Measurements from ENCODE around the gene HOXD13.

GRCh38 chr2:176085120-176085788 is 7.3 kb upstream of the HOXD13 start:
- TF ChIP-seq, protein P1, sequence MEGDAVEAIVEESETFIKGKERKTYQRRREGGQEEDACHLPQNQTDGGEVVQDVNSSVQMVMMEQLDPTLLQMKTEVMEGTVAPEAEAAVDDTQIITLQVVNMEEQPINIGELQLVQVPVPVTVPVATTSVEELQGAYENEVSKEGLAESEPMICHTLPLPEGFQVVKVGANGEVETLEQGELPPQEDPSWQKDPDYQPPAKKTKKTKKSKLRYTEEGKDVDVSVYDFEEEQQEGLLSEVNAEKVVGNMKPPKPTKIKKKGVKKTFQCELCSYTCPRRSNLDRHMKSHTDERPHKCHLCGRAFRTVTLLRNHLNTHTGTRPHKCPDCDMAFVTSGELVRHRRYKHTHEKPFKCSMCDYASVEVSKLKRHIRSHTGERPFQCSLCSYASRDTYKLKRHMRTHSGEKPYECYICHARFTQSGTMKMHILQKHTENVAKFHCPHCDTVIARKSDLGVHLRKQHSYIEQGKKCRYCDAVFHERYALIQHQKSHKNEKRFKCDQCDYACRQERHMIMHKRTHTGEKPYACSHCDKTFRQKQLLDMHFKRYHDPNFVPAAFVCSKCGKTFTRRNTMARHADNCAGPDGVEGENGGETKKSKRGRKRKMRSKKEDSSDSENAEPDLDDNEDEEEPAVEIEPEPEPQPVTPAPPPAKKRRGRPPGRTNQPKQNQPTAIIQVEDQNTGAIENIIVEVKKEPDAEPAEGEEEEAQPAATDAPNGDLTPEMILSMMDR (tag by site-specific recombination; IDR thresholded peaks at IDR 0.05), result no peak
- TF ChIP-seq TCF7L2 (IDR thresholded peaks at IDR 0.05; ENCODE audit: borderline replicate concordance, low read depth, low read length), result no peak
- no peak for TF ChIP-seq ZNF785 (tag by site-specific recombination; IDR thresholded peaks at IDR 0.05)
- no peak for TF ChIP-seq GLI4 (tag by site-specific recombination; IDR thresholded peaks at IDR 0.05)
- no peak for TF ChIP-seq ZNF777 (tag by site-specific recombination; IDR thresholded peaks at IDR 0.05; ENCODE audit: borderline replicate concordance)
- TF ChIP-seq FEZF1 (tag by site-specific recombination; IDR thresholded peaks at IDR 0.05), result no peak
- TF ChIP-seq ZEB2 (tag by site-specific recombination; IDR thresholded peaks at IDR 0.05), result no peak
- TF ChIP-seq ZNF274 (IDR thresholded peaks at IDR 0.05; ENCODE audit: low read length), result no peak
- TF ChIP-seq ZNF274 (tag by site-specific recombination; IDR thresholded peaks at IDR 0.05; ENCODE audit: borderline replicate concordance), result no peak
- TF ChIP-seq YY1 (tag by site-specific recombination; IDR thresholded peaks at IDR 0.05), result no peak
- TF ChIP-seq BCL11B (tag by site-specific recombination; IDR thresholded peaks at IDR 0.05; ENCODE audit: low read depth), result no peak
